ENCODE measurements around the gene HS1BP3. TPM values are rescaled to one million over a fixed set of nuclear protein-coding genes. Genes with fewer than 3 reads are reported as not detected.

HS1BP3 gene
- total and polyA plus RNA-seq, 2 of the 13 experiments (the other 11 are each of a cell fraction or from before 2014, with no cell fraction given): 15.2 to 22.0 TPM

- 0 out of 2 replicates have a peak, but pooled peaks have one; percentile 18 for TF ChIP-seq HIC2 (CRISPR knock-in tag; IDR thresholded peaks at IDR 0.05; ENCODE audit: low read depth)
- no peak for TF ChIP-seq POLR2AphosphoS2 (IDR thresholded peaks at IDR 0.05; ENCODE audit: low read depth, low read length)
- no peak for TF ChIP-seq ZFY (CRISPR knock-in tag; IDR thresholded peaks at IDR 0.05)
- TF ChIP-seq ZKSCAN5 (CRISPR knock-in tag; IDR thresholded peaks at IDR 0.05): no peak
- TF ChIP-seq ZBTB49 (CRISPR knock-in tag; IDR thresholded peaks at IDR 0.05; ENCODE audit: borderline replicate concordance): no peak
- no peak for TF ChIP-seq POGZ (CRISPR knock-in tag; IDR thresholded peaks at IDR 0.05)
- TF ChIP-seq IKZF4 (CRISPR knock-in tag; IDR thresholded peaks at IDR 0.05; ENCODE audit: borderline replicate concordance, low read depth, not compliant biosample characterization): no peak
- TF ChIP-seq ZFP36 (IDR thresholded peaks at IDR 0.05; ENCODE audit: borderline replicate concordance, low read depth, low read length, partially characterized antibody): no peak
- no peak for TF ChIP-seq FOXM1 (CRISPR knock-in tag; IDR thresholded peaks at IDR 0.05)
- TF ChIP-seq ZNF558 (CRISPR knock-in tag; IDR thresholded peaks at IDR 0.05; ENCODE audit: borderline replicate concordance): no peak
- no peak for TF ChIP-seq SOX5 (CRISPR knock-in tag; IDR thresholded peaks at IDR 0.05; ENCODE audit: borderline replicate concordance)
- TF ChIP-seq ZNF546 (CRISPR knock-in tag; conservative IDR thresholded peaks at IDR 0.05): no peak
- no peak for TF ChIP-seq ZNF850 (CRISPR knock-in tag; conservative IDR thresholded peaks at IDR 0.05)
- TF ChIP-seq ZNF614 (CRISPR knock-in tag; IDR thresholded peaks at IDR 0.05; ENCODE audit: borderline replicate concordance): no peak
- TF ChIP-seq HNRNPUL1 (IDR thresholded peaks at IDR 0.05; ENCODE audit: low read depth, low read length): no peak
- TF ChIP-seq ATF1 (CRISPR knock-in tag; IDR thresholded peaks at IDR 0.05): no peak
- no peak for TF ChIP-seq DMTF1 (CRISPR knock-in tag; IDR thresholded peaks at IDR 0.05)
- TF ChIP-seq CC2D1A (CRISPR knock-in tag; IDR thresholded peaks at IDR 0.05): no peak
- no peak for TF ChIP-seq ZNF24 (IDR thresholded peaks at IDR 0.05)
- no peak for TF ChIP-seq IRX3 (CRISPR knock-in tag; IDR thresholded peaks at IDR 0.05; ENCODE audit: borderline replicate concordance, low read depth)
- no peak for TF ChIP-seq ZNF383 (CRISPR knock-in tag; IDR thresholded peaks at IDR 0.05; ENCODE audit: borderline replicate concordance)
Observed at GRCh38 chr2:20664431-20665242, 13.7 kb upstream of the HS1BP3 start (continued).

All from HepG2 (cell line).